ENCODE data around the gene PTPRJ.

Gene PTPRJ

DNA sequence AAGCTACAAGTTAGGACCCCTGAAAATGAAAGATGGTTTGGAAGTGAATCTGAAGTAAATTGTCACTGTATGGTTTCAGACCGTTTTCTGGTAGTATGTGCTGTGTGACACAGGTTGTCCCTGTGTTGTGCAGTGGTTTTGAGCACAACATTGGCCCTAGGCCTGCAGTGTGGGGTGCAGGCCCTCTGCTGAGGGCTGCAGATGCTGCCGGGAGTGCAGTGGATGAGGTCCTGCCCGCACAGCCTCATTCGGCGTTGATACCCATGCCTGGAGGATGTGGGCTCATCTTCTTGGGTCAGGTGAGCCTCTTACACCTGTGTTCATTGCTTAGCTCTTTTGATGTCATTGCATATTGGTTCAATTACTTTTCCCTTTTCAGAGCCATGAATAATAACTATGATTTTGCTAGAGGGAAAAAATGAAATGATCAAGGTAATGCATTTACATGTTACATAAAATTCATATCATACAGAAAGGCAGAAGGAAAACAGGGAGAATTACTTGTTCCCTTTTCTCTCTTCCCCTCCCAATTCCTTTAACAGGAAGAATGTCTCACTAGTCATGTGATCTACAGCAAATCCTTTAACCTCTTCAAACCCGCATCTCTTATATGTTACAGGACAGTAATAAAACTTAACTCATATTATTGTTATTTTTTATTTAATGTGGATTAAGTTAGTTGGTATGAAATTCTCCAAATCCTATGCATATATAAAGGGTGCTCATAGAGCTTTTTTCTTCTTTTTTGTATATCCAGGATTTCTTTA is 48.7 kb downstream of the PTPRJ start:
- no peak overlapping the region for H3K4me3 ChIP-seq (ENCODE audit: low read depth, low read length)
- TF ChIP-seq CTCF (IDR thresholded peaks at IDR 0.05; ENCODE audit: low read depth, low read length) = no peak

DNA sequence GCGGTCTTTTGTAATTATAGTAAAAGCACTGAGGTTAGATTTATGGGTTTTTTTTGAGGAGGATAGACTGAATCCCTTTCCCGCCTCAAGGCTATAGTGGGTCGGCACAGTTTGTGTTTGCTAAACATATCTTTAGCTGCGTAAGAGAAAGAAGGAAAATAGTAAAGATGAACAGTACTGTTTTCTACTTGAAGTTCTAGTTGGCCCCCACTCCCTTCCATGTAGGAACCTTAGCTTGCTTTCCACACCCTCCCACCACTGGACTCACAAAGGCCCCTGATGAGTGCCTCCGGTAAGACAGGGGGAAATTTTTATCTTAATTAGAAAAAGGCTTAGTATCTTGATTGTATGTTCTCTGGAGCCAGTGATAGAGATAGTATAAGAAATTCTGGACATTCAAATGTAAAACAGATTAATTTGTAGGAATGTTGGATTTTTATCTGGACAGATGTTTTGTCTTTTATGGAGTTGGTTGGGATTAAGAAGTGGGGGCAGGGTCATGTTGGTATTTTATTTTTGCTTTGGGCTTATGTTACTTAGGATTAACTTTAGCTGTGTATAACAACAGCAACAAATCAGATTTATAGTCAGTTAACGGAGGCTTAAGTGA is 49.4 kb downstream of the PTPRJ start:
- no peak for TF ChIP-seq CTCF (IDR thresholded peaks at IDR 0.05; ENCODE audit: low read depth, low read length)
- H3K4me3 ChIP-seq (ENCODE audit: low read depth, low read length) = no peak overlapping the region

GRCh38 chr11:48031602-48032001 is 51.2 kb downstream of the PTPRJ start:
- no peak overlapping the region for H3K4me3 ChIP-seq (ENCODE audit: low read depth, low read length)
- no peak for TF ChIP-seq CTCF (IDR thresholded peaks at IDR 0.05; ENCODE audit: low read depth, low read length)

GRCh38 chr11:48032721-48033120 is 52.4 kb downstream of the PTPRJ start:
- TF ChIP-seq CTCF (IDR thresholded peaks at IDR 0.05; ENCODE audit: low read depth, low read length) = no peak
- no peak overlapping the region for H3K4me3 ChIP-seq (ENCODE audit: low read depth, low read length)

DNA sequence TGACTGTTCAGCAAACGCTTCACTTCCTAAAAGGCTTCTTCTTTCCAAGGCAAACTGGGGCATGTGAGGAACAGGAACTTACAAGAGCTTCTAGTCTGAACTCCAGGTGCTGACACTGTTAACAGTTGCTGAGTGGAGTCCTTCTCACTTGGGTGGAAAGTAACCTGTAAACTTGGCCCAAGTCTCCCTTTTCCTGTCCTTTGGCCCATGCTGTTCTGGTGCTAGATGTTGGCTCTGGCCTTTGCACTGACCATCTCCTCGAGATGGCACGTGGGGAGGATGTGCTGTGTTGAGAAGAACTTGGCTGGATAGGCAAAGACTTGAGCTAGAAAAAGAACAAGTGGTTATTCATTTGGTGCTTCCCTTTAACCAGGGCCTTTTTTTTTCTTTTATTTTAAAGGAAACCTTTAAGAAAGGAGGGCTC is 53.6 kb downstream of the PTPRJ start:
- no peak overlapping the region for H3K4me3 ChIP-seq (ENCODE audit: low read depth, low read length)
- no peak for TF ChIP-seq CTCF (IDR thresholded peaks at IDR 0.05; ENCODE audit: low read depth, low read length)

- H3K4me3 ChIP-seq (ENCODE audit: low read depth, low read length) = no peak overlapping the region
- TF ChIP-seq CTCF (IDR thresholded peaks at IDR 0.05; ENCODE audit: low read depth, low read length) = no peak
These were observed 54.8 kb downstream of the PTPRJ start for GRCh38 chr11:48034926-48035871.
